ENCODE data around the gene IBSP. TPM values are rescaled to one million over a fixed set of nuclear protein-coding genes. Genes with fewer than 3 reads are reported as not detected.

Gene IBSP
- total RNA-seq, 6 donors from 2014 or later: not detected

- no peak for DNase-seq
- no peak for ATAC-seq (ENCODE audit: low FRiP score in 2 of 2)
- Histone ChIP-seq H3K27ac (no peak overlapping the region), H3K27me3 (no peaks in the 10 kb centered on the region), H3K9me3 (no peaks in the 10 kb centered on the region), H3K36me3 (no peaks in the 10 kb centered on the region), H3K4me3 (no peak overlapping the region), H3K4me1 (no peaks in the 10 kb centered on the region)
- 69% methylated on average over 4 of the region's 4 CpGs for WGBS, 2 donors
- TF ChIP-seq EP300 (IDR thresholded peaks at IDR 0.05) (no peak), POLR2A (IDR thresholded peaks at IDR 0.05) (no peak), POLR2AphosphoS5 (IDR thresholded peaks at IDR 0.05) (no peak), CTCF (IDR thresholded peaks at IDR 0.05) (no peak)
These were observed 23.8 kb downstream of the IBSP start for GRCh38 chr4:87823200-87823599.

- H3K4me1 ChIP-seq: no peaks in the 10 kb centered on the region
- TF ChIP-seq POLR2AphosphoS5 (IDR thresholded peaks at IDR 0.05) (no peak), POLR2A (IDR thresholded peaks at IDR 0.05) (no peak), EP300 (IDR thresholded peaks at IDR 0.05) (no peak), CTCF (IDR thresholded peaks at IDR 0.05) (no peak)
- 46 to 53% methylated on average over 1 of the region's 1 CpG for WGBS, 2 donors
- no peak overlapping the region for H3K4me3 ChIP-seq
- no peak for ATAC-seq (ENCODE audit: low FRiP score in 2 of 2)
- no peaks in the 10 kb centered on the region for H3K36me3 ChIP-seq
- H3K27me3 ChIP-seq: no peaks in the 10 kb centered on the region
- no peak overlapping the region for H3K27ac ChIP-seq
- DNase-seq: no peak
- no peaks in the 10 kb centered on the region for H3K9me3 ChIP-seq
These were observed 24.4 kb downstream of the IBSP start for GRCh38 chr4:87823724-87824123.

GRCh38 chr4:87824352-87824751 is 25.0 kb downstream of the IBSP start:
- no peak overlapping the region for H3K4me3 ChIP-seq
- no peaks in the 10 kb centered on the region for H3K27me3 ChIP-seq
- H3K36me3 ChIP-seq: no peaks in the 10 kb centered on the region
- no peak overlapping the region for H3K27ac ChIP-seq
- TF ChIP-seq EP300 (IDR thresholded peaks at IDR 0.05): no peak
- no peak for TF ChIP-seq CTCF (IDR thresholded peaks at IDR 0.05)
- no peak for TF ChIP-seq POLR2AphosphoS5 (IDR thresholded peaks at IDR 0.05)
- TF ChIP-seq POLR2A (IDR thresholded peaks at IDR 0.05): no peak
- 76 to 86% methylated on average over 1 of the region's 1 CpG for WGBS, 2 donors
- H3K9me3 ChIP-seq: no peaks in the 10 kb centered on the region
- ATAC-seq (ENCODE audit: low FRiP score in 2 of 2) (no peak), DNase-seq (no peak)
- no peaks in the 10 kb centered on the region for H3K4me1 ChIP-seq

- no peaks in the 10 kb centered on the region for H3K27me3 ChIP-seq
- no peak for DNase-seq
- no peak within 1 kb of the TSS for H3K27ac ChIP-seq
- H3K4me3 ChIP-seq: no peak within 1 kb of the TSS
- no peak for ATAC-seq (ENCODE audit: low FRiP score in 2 of 2)
- no peaks in the 10 kb centered on the region for H3K9me3 ChIP-seq
- WGBS, 2 donors: 95 to 98% methylated on average over 2 of the region's 2 CpGs
- no peak for TF ChIP-seq POLR2A (IDR thresholded peaks at IDR 0.05)
- TF ChIP-seq EP300 (IDR thresholded peaks at IDR 0.05): no peak
- no peak for TF ChIP-seq POLR2AphosphoS5 (IDR thresholded peaks at IDR 0.05)
- no peak for TF ChIP-seq CTCF (IDR thresholded peaks at IDR 0.05)
- no peaks in the 10 kb centered on the region for H3K36me3 ChIP-seq
- no peaks in the 10 kb centered on the region for H3K4me1 ChIP-seq
These were observed 33.3 kb downstream of the IBSP start, which contains the start of gene MEPE for GRCh38 chr4:87832669-87833068. TSS of gene MEPE (plus strand) at chr4:87832969. CDS start at chr4:87834715, 1,746 bp downstream.

- no peaks in the 10 kb centered on the region for H3K36me3 ChIP-seq
- H3K27ac ChIP-seq: no peak overlapping the region
- ATAC-seq (ENCODE audit: low FRiP score in 2 of 2) (no peak), DNase-seq (no peak)
- H3K4me3 ChIP-seq: no peak overlapping the region
- no peaks in the 10 kb centered on the region for H3K27me3 ChIP-seq
- 75 to 81% methylated on average over 2 of the region's 2 CpGs for WGBS, 2 donors
- TF ChIP-seq POLR2AphosphoS5 (IDR thresholded peaks at IDR 0.05): no peak
- no peak for TF ChIP-seq CTCF (IDR thresholded peaks at IDR 0.05)
- no peak for TF ChIP-seq EP300 (IDR thresholded peaks at IDR 0.05)
- TF ChIP-seq POLR2A (IDR thresholded peaks at IDR 0.05): no peak
- H3K9me3 ChIP-seq: no peaks in the 10 kb centered on the region
- H3K4me1 ChIP-seq: peaks cover 0 to 4% (median 0%) of the 10 kb centered on the region in 4 donors
These were observed 35.0 kb downstream of the IBSP start for GRCh38 chr4:87834401-87834800.

All from upper lobe of left lung (tissue), 6 donors.